ENCODE measurements around the gene DYNC1I1.

Gene DYNC1I1

DNA sequence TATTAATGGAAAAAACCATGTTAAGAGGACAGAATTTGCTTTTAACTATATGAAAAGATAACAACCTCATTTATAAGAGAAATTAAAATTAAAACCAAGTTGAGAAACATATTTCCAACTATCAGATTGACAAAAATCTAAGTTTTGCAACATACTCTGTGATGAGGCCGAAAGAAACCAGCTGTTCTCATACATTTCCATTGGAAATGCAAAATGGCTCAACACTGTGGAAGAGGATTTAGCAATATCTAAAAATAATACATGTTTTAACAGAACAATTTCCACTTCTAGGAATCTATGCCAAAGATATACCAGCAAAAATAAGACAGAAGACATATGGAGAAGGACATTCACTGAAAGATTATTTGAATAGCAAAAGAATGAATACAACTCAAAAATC, 268.8 kb downstream of the DYNC1I1 start:
- TF ChIP-seq, protein P1, sequence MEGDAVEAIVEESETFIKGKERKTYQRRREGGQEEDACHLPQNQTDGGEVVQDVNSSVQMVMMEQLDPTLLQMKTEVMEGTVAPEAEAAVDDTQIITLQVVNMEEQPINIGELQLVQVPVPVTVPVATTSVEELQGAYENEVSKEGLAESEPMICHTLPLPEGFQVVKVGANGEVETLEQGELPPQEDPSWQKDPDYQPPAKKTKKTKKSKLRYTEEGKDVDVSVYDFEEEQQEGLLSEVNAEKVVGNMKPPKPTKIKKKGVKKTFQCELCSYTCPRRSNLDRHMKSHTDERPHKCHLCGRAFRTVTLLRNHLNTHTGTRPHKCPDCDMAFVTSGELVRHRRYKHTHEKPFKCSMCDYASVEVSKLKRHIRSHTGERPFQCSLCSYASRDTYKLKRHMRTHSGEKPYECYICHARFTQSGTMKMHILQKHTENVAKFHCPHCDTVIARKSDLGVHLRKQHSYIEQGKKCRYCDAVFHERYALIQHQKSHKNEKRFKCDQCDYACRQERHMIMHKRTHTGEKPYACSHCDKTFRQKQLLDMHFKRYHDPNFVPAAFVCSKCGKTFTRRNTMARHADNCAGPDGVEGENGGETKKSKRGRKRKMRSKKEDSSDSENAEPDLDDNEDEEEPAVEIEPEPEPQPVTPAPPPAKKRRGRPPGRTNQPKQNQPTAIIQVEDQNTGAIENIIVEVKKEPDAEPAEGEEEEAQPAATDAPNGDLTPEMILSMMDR (IDR thresholded peaks at IDR 0.05; ENCODE audit: insufficient read depth, low read length, poor library complexity, severe bottlenecking), result no peak
- no peaks in the 10 kb centered on the region for H3K27me3 ChIP-seq (replicated peaks; ENCODE audit: control insufficient read depth, insufficient read depth, low read length)
- no peaks in the 10 kb centered on the region for H3K36me3 ChIP-seq (ENCODE audit: control insufficient read depth, insufficient read depth, low read length)
- no peak for DNase-seq (ENCODE audit: extremely low read depth, insufficient read length)
- H3K4me3 ChIP-seq (replicated peaks; ENCODE audit: low read depth, low read length), result no peak overlapping the region

DNA sequence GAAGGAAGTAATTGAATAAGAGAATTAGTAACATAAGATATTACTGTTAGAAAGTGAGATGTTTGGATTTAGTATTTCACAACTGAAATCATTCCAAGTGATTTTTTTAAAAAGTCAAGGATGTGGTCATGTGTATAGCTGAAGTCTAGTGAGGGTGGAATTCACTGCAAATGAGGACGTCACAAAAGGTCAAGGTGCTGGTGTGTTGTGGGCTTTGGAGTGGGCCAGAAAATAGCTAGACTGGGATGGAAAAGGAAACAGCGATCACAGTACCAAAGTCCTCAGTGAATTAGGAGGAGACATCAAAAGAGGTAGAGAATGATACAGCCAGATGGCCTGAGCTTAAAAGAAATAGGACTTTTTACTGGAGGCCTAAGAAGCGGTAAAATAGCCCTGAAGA, 272.8 kb downstream of the DYNC1I1 start:
- Histone ChIP-seq H3K27me3 (replicated peaks; ENCODE audit: control insufficient read depth, insufficient read depth, low read length) (no peaks in the 10 kb centered on the region), H3K36me3 (ENCODE audit: control insufficient read depth, insufficient read depth, low read length) (no peaks in the 10 kb centered on the region), H3K4me3 (replicated peaks; ENCODE audit: low read depth, low read length) (no peak overlapping the region)
- no peak for DNase-seq (ENCODE audit: extremely low read depth, insufficient read length)
- TF ChIP-seq, protein P1 (IDR thresholded peaks at IDR 0.05; ENCODE audit: insufficient read depth, low read length, poor library complexity, severe bottlenecking), result no peak

DNA sequence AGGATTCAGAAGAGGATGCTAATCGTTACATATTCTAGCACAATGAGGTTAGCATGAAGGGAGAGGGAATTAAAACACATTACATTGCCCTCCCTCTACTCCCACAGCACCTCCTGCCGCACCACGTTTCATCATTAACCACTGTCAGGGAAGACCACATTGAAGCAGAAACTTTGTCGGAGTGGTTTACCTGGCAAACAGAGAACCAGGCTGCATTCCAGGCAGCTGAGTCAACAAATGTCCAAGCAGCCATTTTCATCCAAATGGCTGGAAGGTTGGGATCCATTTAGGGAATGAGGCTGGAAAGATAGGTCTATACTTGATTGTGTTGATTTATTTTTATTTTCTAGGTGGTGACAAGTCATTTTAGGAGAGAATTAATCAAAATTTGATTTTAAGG, 273.6 kb downstream of the DYNC1I1 start:
- H3K27me3 ChIP-seq (replicated peaks; ENCODE audit: control insufficient read depth, insufficient read depth, low read length), result no peaks in the 10 kb centered on the region
- H3K36me3 ChIP-seq (ENCODE audit: control insufficient read depth, insufficient read depth, low read length), result no peaks in the 10 kb centered on the region
- TF ChIP-seq, protein P1 (IDR thresholded peaks at IDR 0.05; ENCODE audit: insufficient read depth, low read length, poor library complexity, severe bottlenecking), result no peak
- H3K4me3 ChIP-seq (replicated peaks; ENCODE audit: low read depth, low read length), result no peak overlapping the region
- DNase-seq (ENCODE audit: extremely low read depth, insufficient read length), result no peak

DNA sequence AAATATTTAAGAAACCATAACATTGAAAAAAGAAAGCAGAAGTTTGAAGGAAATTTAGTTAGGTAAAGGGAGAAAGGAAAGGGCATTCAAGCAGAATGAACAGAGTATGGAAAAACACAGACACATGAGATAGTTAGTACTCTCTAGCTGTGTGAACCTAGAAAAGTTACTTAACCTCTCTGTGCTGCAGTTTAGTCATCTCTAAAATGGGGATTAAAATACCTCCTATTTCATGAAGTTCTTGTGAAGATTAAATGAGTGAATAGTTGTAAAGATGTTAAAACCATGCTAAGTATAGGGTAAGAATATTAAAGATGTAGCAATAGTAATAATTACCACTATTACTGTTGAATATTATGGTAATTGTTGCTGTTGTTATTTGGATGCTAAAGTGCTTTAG, 279.9 kb downstream of the DYNC1I1 start:
- TF ChIP-seq, protein P1 (IDR thresholded peaks at IDR 0.05; ENCODE audit: insufficient read depth, low read length, poor library complexity, severe bottlenecking), result no peak
- no peak overlapping the region for H3K4me3 ChIP-seq (replicated peaks; ENCODE audit: low read depth, low read length)

DNA sequence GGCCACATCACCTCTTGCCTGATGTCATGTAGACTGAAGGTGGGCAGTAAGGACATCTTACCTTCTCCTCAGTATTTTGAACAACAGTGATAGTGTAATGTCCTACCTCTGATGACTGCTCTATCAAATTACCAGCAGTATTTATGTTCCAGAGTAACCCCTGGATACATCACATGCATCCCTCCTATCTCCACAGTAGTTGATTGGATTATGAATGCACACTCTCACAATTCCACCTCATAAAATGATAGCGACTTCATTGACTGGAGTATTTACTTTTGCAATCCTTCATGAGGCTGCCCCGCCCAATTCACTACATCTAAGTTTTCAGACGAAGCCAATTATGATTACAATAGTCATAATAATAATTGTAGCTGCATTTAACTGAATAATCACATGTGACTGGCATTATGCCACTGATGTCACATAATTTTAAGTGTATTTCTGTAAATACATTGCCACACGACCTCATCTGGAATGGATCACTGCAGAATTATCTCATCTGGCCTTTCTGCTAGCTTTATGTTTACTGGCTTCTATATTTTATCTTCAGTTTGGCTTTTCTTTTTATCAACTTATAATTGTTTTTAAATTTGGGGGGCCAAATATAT, 280.6 kb downstream of the DYNC1I1 start:
- TF ChIP-seq, protein P1 (IDR thresholded peaks at IDR 0.05; ENCODE audit: insufficient read depth, low read length, poor library complexity, severe bottlenecking), result no peak
- no peak for DNase-seq (ENCODE audit: extremely low read depth, insufficient read length)
- H3K27me3 ChIP-seq (replicated peaks; ENCODE audit: control insufficient read depth, insufficient read depth, low read length), result no peaks in the 10 kb centered on the region; the same call in 1 of the 2 replicates
- no peak overlapping the region for H3K4me3 ChIP-seq (replicated peaks; ENCODE audit: low read depth, low read length)
- H3K36me3 ChIP-seq (ENCODE audit: control insufficient read depth, insufficient read depth, low read length), result no peaks in the 10 kb centered on the region

More for the DNA sequence above, 279.9 kb downstream of the DYNC1I1 start:
- Histone ChIP-seq H3K36me3 (ENCODE audit: control insufficient read depth, insufficient read depth, low read length) (no peaks in the 10 kb centered on the region), H3K27me3 (replicated peaks; ENCODE audit: control insufficient read depth, insufficient read depth, low read length) (no peaks in the 10 kb centered on the region; the same call in 1 of the 2 replicates)
- no peak for DNase-seq (ENCODE audit: extremely low read depth, insufficient read length)

DNA sequence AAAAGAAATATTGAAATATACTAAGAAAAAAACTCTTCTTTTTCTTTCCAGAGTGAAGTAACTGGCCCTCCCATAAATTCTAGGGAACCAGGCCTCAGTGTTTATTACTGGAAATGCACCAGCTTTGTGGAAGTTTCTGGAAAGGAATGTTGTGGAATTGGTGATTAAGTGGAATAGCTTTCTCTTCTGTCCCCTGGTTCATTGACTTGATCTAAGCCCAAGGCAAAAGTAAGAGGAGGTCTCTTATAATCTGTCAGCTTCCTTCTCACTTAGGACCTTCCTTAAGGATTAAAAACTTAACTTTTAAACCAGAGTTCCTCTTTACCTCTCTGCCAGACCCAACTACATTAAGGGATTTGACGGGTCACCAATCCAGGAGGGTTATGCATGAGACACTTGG, 283.4 kb downstream of the DYNC1I1 start:
- no peak for DNase-seq (ENCODE audit: extremely low read depth, insufficient read length)
- H3K27me3 ChIP-seq (replicated peaks; ENCODE audit: control insufficient read depth, insufficient read depth, low read length), result no peaks in the 10 kb centered on the region; the same call in 1 of the 2 replicates
- H3K36me3 ChIP-seq (ENCODE audit: control insufficient read depth, insufficient read depth, low read length), result no peaks in the 10 kb centered on the region
- TF ChIP-seq, protein P1 (IDR thresholded peaks at IDR 0.05; ENCODE audit: insufficient read depth, low read length, poor library complexity, severe bottlenecking), result no peak
- no peak overlapping the region for H3K4me3 ChIP-seq (replicated peaks; ENCODE audit: low read depth, low read length)

All from GM06990 (cell line).